ENCODE data around the gene KCND3. TPM values are rescaled to one million over a fixed set of nuclear protein-coding genes. Genes with fewer than 3 reads are reported as not detected.

Gene KCND3
- total and polyA plus RNA-seq, 2 of the 4 experiments (the other 2 are of a cell fraction): under 0.01 to 0.03 TPM

DNA sequence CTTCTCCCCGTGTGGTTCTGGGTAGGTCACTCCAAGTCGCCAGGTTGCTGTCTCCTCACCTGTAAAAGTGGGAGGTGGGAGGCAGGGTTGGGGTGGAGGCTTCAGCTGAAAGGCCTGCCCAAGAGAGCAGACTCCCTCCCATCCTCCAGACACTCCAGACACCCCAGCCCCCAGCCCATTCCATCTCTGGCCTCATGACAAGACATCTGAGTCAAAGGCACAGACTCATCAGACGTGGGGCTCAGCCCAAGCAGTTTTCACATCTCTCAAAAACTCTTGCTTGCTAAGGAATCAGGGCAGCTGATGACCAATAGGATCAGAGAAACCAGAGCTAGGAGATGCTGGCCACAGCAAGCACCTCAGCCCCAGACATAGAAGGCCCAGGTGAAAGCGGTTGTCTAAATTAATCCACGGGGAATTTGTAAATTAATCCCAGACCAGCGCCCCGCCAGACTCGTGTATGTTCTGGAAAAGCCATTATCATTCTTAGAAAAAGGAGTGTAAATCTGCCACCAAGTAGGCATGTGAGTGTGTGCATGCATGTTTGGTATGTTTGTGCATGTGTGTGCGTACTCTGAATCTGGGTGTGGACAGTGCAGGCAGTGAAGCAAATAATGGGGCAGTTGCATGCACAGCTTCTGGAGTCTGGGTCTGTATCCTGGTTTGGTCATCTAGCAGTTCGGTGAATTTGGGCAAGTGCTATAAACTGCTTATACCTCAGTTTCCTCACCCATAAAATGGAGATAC, 55.2 kb downstream of the KCND3 start:
- H4K91ac ChIP-seq (ENCODE audit: insufficient read depth, low read depth, low read length): no peak overlapping the region
- H2AFZ ChIP-seq (replicated peaks; ENCODE audit: low read length, poor library complexity): no peak overlapping the region
- peaks cover 5% of the 10 kb centered on the region; the same call in 1 of the 2 replicates for H3K27me3 ChIP-seq (ENCODE audit: control insufficient read depth, insufficient read depth, low read length)
- no peaks in the 10 kb centered on the region for H4K20me1 ChIP-seq (ENCODE audit: insufficient read depth, low read length)
- H3K4ac ChIP-seq (ENCODE audit: low read depth, low read length): no peak overlapping the region
- no peak overlapping the region for H4K8ac ChIP-seq (ENCODE audit: low read depth in 2 of 2, low read length in 2 of 2)
- H3K9ac ChIP-seq (ENCODE audit: low read depth, low read length): no peak overlapping the region
- no peak overlapping the region for H3K56ac ChIP-seq (ENCODE audit: extremely low read depth, insufficient read depth, low read length)
- DNase-seq (no peak), ATAC-seq (ENCODE audit: low read depth) (no peak)
- no peak overlapping the region for H3K27ac ChIP-seq (ENCODE audit: insufficient read depth, low read length)
- H3K14ac ChIP-seq (replicated peaks; ENCODE audit: low read depth, low read length): no peak overlapping the region
- H3K4me1 ChIP-seq (ENCODE audit: control insufficient read depth, insufficient read depth, low read length): no peaks in the 10 kb centered on the region
- H3K23ac ChIP-seq (ENCODE audit: low read depth, low read length): no peak overlapping the region
- intact Hi-C loops (cut with micrococcal nuclease): no loop called here
- ChIA-PET POLR2A (ENCODE audit: unreplicated experiment) (no interaction called here), CTCF (no interaction called here)
- TF ChIP-seq MXI1 (IDR thresholded peaks at IDR 0.05; ENCODE audit: borderline replicate concordance, low read depth, low read length): no peak
- no peak for TF ChIP-seq MAZ (IDR thresholded peaks at IDR 0.05; ENCODE audit: borderline replicate concordance, low read depth, low read length)
- TF ChIP-seq, protein P1, sequence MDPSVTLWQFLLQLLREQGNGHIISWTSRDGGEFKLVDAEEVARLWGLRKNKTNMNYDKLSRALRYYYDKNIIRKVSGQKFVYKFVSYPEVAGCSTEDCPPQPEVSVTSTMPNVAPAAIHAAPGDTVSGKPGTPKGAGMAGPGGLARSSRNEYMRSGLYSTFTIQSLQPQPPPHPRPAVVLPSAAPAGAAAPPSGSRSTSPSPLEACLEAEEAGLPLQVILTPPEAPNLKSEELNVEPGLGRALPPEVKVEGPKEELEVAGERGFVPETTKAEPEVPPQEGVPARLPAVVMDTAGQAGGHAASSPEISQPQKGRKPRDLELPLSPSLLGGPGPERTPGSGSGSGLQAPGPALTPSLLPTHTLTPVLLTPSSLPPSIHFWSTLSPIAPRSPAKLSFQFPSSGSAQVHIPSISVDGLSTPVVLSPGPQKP (IDR thresholded peaks at IDR 0.05; ENCODE audit: borderline replicate concordance, low read depth, low read length): no peak
- no peak for TF ChIP-seq RAD21 (IDR thresholded peaks at IDR 0.05; ENCODE audit: low read length)
- TF ChIP-seq FOS (IDR thresholded peaks at IDR 0.05; ENCODE audit: low read depth, low read length): no peak
- no peak for TF ChIP-seq CHD1 (IDR thresholded peaks at IDR 0.05; ENCODE audit: low read depth, low read length)
- no peak for TF ChIP-seq SMC3 (IDR thresholded peaks at IDR 0.05; ENCODE audit: low read depth, low read length)
- TF ChIP-seq, protein P2, sequence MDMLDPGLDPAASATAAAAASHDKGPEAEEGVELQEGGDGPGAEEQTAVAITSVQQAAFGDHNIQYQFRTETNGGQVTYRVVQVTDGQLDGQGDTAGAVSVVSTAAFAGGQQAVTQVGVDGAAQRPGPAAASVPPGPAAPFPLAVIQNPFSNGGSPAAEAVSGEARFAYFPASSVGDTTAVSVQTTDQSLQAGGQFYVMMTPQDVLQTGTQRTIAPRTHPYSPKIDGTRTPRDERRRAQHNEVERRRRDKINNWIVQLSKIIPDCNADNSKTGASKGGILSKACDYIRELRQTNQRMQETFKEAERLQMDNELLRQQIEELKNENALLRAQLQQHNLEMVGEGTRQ (IDR thresholded peaks at IDR 0.05; ENCODE audit: low read depth, low read length): no peak
- TF ChIP-seq CEBPB (IDR thresholded peaks at IDR 0.05; ENCODE audit: low read depth, low read length): no peak
- no peak for TF ChIP-seq BHLHE40 (IDR thresholded peaks at IDR 0.05; ENCODE audit: low read depth, low read length)
- TF ChIP-seq NFE2L2 (IDR thresholded peaks at IDR 0.05; ENCODE audit: low read depth, low read length): no peak
- TF ChIP-seq POLR2A (IDR thresholded peaks at IDR 0.05; ENCODE audit: low read depth, low read length): no peak
- no peak for TF ChIP-seq MAFK (IDR thresholded peaks at IDR 0.05; ENCODE audit: low read depth, low read length)
- TF ChIP-seq RFX5 (IDR thresholded peaks at IDR 0.05; ENCODE audit: low read depth, low read length): no peak
- H3K9me1 ChIP-seq (ENCODE audit: insufficient read depth, low read length): no peaks in the 10 kb centered on the region
- no peaks in the 10 kb centered on the region for H3K36me3 ChIP-seq (ENCODE audit: control insufficient read depth, insufficient read depth, low read length)
- no peaks in the 10 kb centered on the region for H3K9me3 ChIP-seq (ENCODE audit: control insufficient read depth, insufficient read depth, low read length)
- no peak overlapping the region for H2BK5ac ChIP-seq (ENCODE audit: low read depth, low read length, poor library complexity, severe bottlenecking)
- dilution Hi-C loops (cut with HindIII; ENCODE audit: low sequenced_read_pairs, unreplicated experiment): no loop called here
- H3K79me1 ChIP-seq (ENCODE audit: low read depth in 1 of 2, low read length in 2 of 2): no peaks in the 10 kb centered on the region
- no peak overlapping the region for H3K18ac ChIP-seq (ENCODE audit: low read depth, low read length)
- H2AK5ac ChIP-seq (ENCODE audit: low read depth, low read length): no peak overlapping the region
- H4K5ac ChIP-seq (ENCODE audit: low read depth, low read length): no peak overlapping the region
- H3K4me2 ChIP-seq (ENCODE audit: low read depth, low read length): no peak overlapping the region
- no peak overlapping the region for H2BK15ac ChIP-seq (ENCODE audit: low read depth, low read length)
- H2BK20ac ChIP-seq (ENCODE audit: low read depth, low read length): no peak overlapping the region
- no TSS peak for BruUV-seq (replicated peaks)
- WGBS, 2 experiments (ENCODE audit: extremely low coverage in 2 of 2, insufficient read length in 1 of 2): 0% methylated on average over 1 of the region's 10 CpGs; no CpG with 5 or more reads in 1 of the 2 experiments
- in situ Hi-C loops (cut with MboI; ENCODE audit: low sequenced_read_pairs): no loop called here
- H2AK9ac ChIP-seq (replicated peaks; ENCODE audit: low read depth, low read length, poor library complexity): no peak overlapping the region
- H3K4me3 ChIP-seq (ENCODE audit: insufficient read depth, low read depth, low read length): no peak overlapping the region
- no peak overlapping the region for H2BK120ac ChIP-seq (ENCODE audit: low read depth, low read length)

Data from IMR-90 (cell line).